Placental pericyte (primary cell): ENCODE measurements around the gene HNRNPAB. TPM values are rescaled to one million over a fixed set of nuclear protein-coding genes. Genes with fewer than 3 reads are reported as not detected.

Experiments
- total RNA-seq: library from RNA; depleted of rRNA; stranded (reverse); fragments of >200 nt; gene quantifications from 2 replicates; pipeline ENCODE4 v1.2.3, GENCODE V29; 2012

HNRNPAB gene
- 42.9 and 107 TPM in 2 replicates for total RNA-seq

DNA sequence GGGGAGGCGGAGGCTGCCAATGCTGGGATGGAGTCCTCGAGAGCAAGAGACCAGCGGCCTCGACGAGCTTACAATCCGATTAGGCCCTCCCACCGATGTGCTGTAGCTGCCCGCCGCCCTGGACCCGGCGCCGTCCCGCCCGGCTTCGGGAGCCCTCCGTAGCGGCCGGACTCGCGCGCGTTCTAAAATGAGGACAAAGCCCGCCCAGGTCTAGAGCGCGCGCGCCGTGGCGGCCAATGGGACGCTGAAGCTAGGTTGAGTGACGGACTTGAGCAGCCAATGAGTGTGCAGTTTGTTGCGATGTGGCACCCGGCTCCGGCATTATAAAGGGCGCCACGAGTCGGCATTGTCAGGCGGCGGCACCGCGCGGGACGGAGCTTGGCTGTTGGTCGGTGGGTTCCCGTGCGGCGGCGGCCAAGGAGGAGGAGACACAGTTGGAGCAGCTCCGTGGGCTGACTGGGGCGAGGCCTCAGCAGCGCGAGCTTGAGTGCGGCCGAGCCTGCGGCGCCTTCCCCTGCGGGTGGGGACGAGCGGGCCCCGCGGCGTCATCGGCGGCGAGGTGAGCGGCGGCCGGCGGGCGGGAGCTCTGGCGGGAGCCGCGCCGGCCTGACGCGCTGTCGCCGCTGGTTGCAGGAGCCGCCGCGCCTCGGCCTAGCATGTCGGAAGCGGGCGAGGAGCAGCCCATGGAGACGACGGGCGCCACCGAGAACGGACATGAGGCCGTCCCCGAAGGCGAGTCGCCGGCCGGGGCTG, at the start of gene HNRNPAB:
Gene HNRNPAB, plus strand, starts transcription at position 352 of the 753 bp plus-strand sequence. Its CDS starts 305 bp downstream, at position 657.

DNA sequence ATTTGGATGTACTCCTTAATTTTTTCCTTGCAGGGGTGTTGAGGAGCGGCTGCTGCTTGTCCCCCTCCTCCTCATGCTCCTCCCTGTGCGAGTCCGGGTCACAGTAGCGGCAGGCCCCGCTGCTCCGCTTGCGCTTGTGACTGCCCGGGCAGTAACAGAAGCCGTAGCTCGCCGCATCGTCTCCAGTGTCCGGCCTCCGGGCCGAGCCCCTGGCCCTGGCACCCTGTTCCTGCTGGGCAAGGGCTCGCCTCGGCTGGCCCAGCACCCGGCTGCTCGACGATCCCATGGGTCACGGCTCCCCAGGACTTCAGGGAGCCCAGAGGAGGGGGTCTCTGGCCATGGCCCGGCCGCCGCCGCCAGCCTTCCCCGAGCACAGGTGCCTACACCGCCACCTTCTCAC, 17.3 kb upstream of the HNRNPAB start, which contains the start of gene GMCL2:
Gene GMCL2, minus strand, starts transcription at position 358 of the 400 bp plus-strand sequence. Its CDS starts 72 bp downstream, at position 286.

DNA sequence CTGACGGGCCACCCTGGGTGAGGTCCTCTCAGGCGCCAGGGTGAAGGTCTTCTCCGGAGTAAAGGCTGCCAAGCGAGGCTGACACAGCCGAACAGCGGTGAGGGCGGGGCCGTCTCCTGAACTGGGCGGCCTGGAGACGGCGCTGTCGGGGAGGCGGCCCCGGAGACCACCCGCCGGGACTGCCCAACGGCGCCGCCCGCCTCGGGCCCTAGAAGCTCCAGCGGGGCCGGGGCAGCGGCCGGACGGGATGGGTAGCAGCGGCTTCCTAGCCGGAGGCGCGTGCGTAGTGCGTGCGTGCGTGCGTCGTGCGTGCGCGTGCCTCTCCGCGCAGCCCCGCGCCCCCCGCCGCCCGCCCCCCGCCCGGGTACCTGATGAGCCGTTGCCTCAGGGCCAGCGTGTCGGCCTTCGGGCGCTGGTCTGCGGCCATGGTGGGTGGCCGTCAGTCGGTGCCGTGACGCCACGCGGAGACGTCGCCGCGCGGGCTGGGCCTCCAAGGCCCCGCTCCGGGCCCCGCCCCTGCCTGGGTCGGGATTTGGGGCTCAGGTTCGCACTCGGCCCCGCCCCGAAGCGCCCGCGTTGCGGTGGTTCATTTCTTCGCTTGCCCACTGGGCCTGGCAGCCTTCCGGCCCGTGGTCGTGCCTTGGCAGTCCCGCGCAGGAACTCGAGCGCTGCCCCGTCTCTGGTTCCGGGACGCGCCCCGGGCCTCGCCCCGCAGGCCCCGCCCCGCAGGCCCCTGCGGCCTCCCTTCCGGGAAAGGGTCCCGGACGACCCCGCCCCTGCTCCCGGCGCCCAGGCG, 28.0 kb downstream of the HNRNPAB start, which contains the start of gene PHYKPL:
Gene PHYKPL, minus strand, starts transcription at position 679 of the 796 bp plus-strand sequence. Its CDS starts 252 bp downstream, at position 427.

Other genes starting within 250 kb of the HNRNPAB start
- not detected in 2 replicates for gene PROP1, start 208.3 kb upstream of the HNRNPAB start, total RNA-seq
- 0.22 and 0.43 TPM in 2 replicates for gene N4BP3, start 91.0 kb upstream of the HNRNPAB start, total RNA-seq
- gene RMND5B, start 73.5 kb upstream of the HNRNPAB start, total RNA-seq: 24.3 and 35.7 TPM in 2 replicates
- 92.4 and 122 TPM in 2 replicates for gene NHP2, start 50.6 kb upstream of the HNRNPAB start, total RNA-seq
- not detected in 2 replicates for gene GMCL2, start 17.2 kb upstream of the HNRNPAB start, total RNA-seq
- gene PHYKPL, start 28.3 kb downstream of the HNRNPAB start, total RNA-seq: 33.9 and 39.2 TPM in 2 replicates